ENCODE measurements around the gene GPRIN3.

DNA sequence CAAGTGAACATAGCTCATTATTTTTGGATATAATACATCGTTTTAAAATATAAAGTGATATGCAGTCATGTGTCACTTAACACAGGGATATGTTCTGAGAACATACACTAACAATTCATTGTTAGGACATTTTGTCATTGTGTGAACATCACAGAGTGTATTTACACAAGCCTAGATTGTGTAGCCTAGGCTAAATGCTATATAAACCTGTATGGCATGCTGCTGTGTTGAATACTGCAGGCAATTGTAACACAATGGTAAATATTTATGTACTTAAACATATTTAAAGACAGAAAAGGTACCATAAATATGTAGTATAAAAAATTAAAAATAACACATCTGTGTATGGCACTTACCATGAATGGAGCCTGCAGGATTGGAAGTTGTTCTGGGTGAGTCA is 44.9 kb upstream of the GPRIN3 start:
- no peak for TF ChIP-seq POLR2A (IDR thresholded peaks at IDR 0.05)
- TF ChIP-seq, protein P1, sequence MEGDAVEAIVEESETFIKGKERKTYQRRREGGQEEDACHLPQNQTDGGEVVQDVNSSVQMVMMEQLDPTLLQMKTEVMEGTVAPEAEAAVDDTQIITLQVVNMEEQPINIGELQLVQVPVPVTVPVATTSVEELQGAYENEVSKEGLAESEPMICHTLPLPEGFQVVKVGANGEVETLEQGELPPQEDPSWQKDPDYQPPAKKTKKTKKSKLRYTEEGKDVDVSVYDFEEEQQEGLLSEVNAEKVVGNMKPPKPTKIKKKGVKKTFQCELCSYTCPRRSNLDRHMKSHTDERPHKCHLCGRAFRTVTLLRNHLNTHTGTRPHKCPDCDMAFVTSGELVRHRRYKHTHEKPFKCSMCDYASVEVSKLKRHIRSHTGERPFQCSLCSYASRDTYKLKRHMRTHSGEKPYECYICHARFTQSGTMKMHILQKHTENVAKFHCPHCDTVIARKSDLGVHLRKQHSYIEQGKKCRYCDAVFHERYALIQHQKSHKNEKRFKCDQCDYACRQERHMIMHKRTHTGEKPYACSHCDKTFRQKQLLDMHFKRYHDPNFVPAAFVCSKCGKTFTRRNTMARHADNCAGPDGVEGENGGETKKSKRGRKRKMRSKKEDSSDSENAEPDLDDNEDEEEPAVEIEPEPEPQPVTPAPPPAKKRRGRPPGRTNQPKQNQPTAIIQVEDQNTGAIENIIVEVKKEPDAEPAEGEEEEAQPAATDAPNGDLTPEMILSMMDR (IDR thresholded peaks at IDR 0.05): no peak
